ENCODE measurements around the gene ANKRD33. TPM values are rescaled to one million over a fixed set of nuclear protein-coding genes. Genes with fewer than 3 reads are reported as not detected.

Gene ANKRD33
- total and polyA plus RNA-seq, 2 of the 13 experiments (the other 11 are each of a cell fraction or from before 2014, with no cell fraction given): 0.04 TPM; not detected in 1

GRCh38 chr12:51911307-51911706, 23.4 kb downstream of the ANKRD33 start:
- no peaks in the 10 kb centered on the region for H3K36me3 ChIP-seq (replicated peaks in 1 of 2; ENCODE audit: control insufficient read depth in 1 of 2, insufficient read depth in 2 of 2, low read length in 2 of 2)
- H3K4me1 ChIP-seq (ENCODE audit: insufficient read depth, low read length): 0 out of 2 replicates have a peak, but pooled peaks cover 9% of the 10 kb centered on the region
- no peak overlapping the region for H2AFZ ChIP-seq (ENCODE audit: low read length)
- no peak overlapping the region for H3K27ac ChIP-seq (ENCODE audit: extremely low read length, insufficient read depth, low read length)
- ChIA-PET CTCF (ENCODE audit: low intra/inter-chr PET ratio, low total read pairs) (no interaction called here), POLR2A (no interaction called here)
- intact Hi-C loops (cut with micrococcal nuclease; ENCODE audit: unreplicated experiment) (no loop called here), in situ Hi-C loops (cut with HindIII; ENCODE audit: extremely low pct_ligation_motif_present, low pct_unique_long_range_greater_than_20kb) (no loop called here)
- no peak overlapping the region for H3K4me3 ChIP-seq (replicated peaks in 1 of 3; ENCODE audit: insufficient read depth in 1 of 3, low read depth in 2 of 3, low read length in 3 of 3)
- no peaks in the 10 kb centered on the region for H3K79me2 ChIP-seq (ENCODE audit: insufficient read depth, low read length)
- no peak overlapping the region for H3K9ac ChIP-seq (ENCODE audit: insufficient read depth, low read depth, low read length)
- ATAC-seq: no peak
- DNase-seq (ENCODE audit: low spot score): no peak
- H4K20me1 ChIP-seq (ENCODE audit: insufficient read depth, low read length): no peaks in the 10 kb centered on the region
- no peak for FAIRE-seq
- BruUV-seq (replicated peaks): no TSS peak
- no peak overlapping the region for H3K4me2 ChIP-seq (ENCODE audit: low read depth, low read length)
- H3K27me3 ChIP-seq (ENCODE audit: control insufficient read depth in 1 of 2, insufficient read depth in 2 of 2, low read length in 2 of 2): peaks cover 4 to 51% of the 10 kb centered on the region in 2 experiments; a peak in 4 of 5 replicates
- 12% methylated on average over 6 of the region's 6 CpGs for WGBS (ENCODE audit: low lambda C conversion rate)
- no peak for TF ChIP-seq ZNF225 (CRISPR knock-in tag; IDR thresholded peaks at IDR 0.05)
- no peak for TF ChIP-seq PLRG1 (conservative IDR thresholded peaks at IDR 0.05)
- TF ChIP-seq SNAPC2 (CRISPR knock-in tag; IDR thresholded peaks at IDR 0.05): no peak
- no peak for TF ChIP-seq ARID3A (IDR thresholded peaks at IDR 0.05; ENCODE audit: low read depth, low read length)
- TF ChIP-seq REXO4 (CRISPR knock-in tag; IDR thresholded peaks at IDR 0.05; ENCODE audit: borderline replicate concordance): no peak
- no peak for TF ChIP-seq ZNF317 (CRISPR knock-in tag; IDR thresholded peaks at IDR 0.05)
- TF ChIP-seq CBX2 (IDR thresholded peaks at IDR 0.05; ENCODE audit: low read depth, low read length): no peak
- no peak for TF ChIP-seq CBX2 (CRISPR knock-in tag; IDR thresholded peaks at IDR 0.05; ENCODE audit: low read depth)
- no peaks in the 10 kb centered on the region for H3K9me3 ChIP-seq (ENCODE audit: low read length)
